Neural progenitor cell (in vitro differentiated cells): ENCODE data around the gene KRT35.

ENCODE experiments used
- EZH2 ChIP-seq: fragments of 200-600 bp; sonication (generic); IDR thresholded peaks from 2 replicates; pipeline ENCODE4 v1.6.1; 2017; ENCODE audit warnings: antibody characterized with exemption, mild to moderate bottlenecking, moderate library complexity
- TF ChIP-seq, protein P1 (sequence below): fragments of 200-600 bp; sonication (generic); IDR thresholded peaks from 2 replicates; pipeline ENCODE4 v1.5.1; 2017; ENCODE audit warnings: antibody characterized with exemption, mild to moderate bottlenecking

DNA sequence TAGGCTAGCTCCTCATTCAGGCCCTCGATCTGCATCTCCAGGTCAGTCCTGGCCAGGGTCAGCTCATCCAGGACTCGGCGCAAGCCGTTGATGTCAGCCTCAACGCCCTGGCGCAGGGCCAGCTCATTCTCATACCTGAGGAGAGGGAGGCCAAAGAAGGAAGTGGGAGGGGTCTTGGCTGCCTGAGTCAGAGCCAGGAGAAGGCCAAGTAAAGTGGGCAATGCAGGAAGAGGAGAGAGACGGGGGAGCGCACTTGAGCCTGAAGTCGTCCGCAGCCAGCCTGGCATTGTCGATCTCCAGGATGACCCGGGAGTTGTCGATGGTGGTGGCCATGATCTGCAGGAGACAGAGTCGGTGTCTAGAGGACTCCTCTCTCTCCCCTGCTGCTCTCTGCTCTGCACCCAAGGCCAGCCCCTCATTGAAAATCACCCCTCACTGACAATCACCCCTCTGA, 35.9 kb upstream of the KRT35 start:
- no peak for TF ChIP-seq EZH2
- TF ChIP-seq, protein P1, sequence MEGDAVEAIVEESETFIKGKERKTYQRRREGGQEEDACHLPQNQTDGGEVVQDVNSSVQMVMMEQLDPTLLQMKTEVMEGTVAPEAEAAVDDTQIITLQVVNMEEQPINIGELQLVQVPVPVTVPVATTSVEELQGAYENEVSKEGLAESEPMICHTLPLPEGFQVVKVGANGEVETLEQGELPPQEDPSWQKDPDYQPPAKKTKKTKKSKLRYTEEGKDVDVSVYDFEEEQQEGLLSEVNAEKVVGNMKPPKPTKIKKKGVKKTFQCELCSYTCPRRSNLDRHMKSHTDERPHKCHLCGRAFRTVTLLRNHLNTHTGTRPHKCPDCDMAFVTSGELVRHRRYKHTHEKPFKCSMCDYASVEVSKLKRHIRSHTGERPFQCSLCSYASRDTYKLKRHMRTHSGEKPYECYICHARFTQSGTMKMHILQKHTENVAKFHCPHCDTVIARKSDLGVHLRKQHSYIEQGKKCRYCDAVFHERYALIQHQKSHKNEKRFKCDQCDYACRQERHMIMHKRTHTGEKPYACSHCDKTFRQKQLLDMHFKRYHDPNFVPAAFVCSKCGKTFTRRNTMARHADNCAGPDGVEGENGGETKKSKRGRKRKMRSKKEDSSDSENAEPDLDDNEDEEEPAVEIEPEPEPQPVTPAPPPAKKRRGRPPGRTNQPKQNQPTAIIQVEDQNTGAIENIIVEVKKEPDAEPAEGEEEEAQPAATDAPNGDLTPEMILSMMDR, result no peak
